K562 treated with DMSO at 1 percent for 48 hours (cell line): ENCODE results near the gene EID1. TPM values are rescaled to one million over a fixed set of nuclear protein-coding genes. Genes with fewer than 3 reads are reported as not detected.

Source experiments
- total RNA-seq: library from RNA; unstranded; fragments of 300-600 nt; gene quantifications from 2 replicates; pipeline ENCODE4 v1.2.3, GENCODE V29; 2022; ENCODE audit warnings: low replicate concordance; ENCODE audit errors: extremely low read depth

The EID1 gene, protein sequence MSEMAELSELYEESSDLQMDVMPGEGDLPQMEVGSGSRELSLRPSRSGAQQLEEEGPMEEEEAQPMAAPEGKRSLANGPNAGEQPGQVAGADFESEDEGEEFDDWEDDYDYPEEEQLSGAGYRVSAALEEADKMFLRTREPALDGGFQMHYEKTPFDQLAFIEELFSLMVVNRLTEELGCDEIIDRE
- not detected in 2 replicates for total RNA-seq

GRCh38 chr15:48877630-48878595 lies at the start of gene EID1:
Gene EID1 (plus strand): TSS chr15:48878134. CDS start chr15:48878177, 43 bp downstream.

Other genes starting within 250 kb of the EID1 start
- not detected in 2 replicates for gene FBN1, start 232.4 kb upstream of the EID1 start, total RNA-seq
- not detected in 2 replicates for gene CEP152, start 67.1 kb upstream of the EID1 start, total RNA-seq
- gene SHC4, start 85.8 kb downstream of the EID1 start, total RNA-seq = not detected in 2 replicates
- not detected in 2 replicates for gene SECISBP2L, start 168.3 kb downstream of the EID1 start, total RNA-seq